Measurements from ENCODE around the gene ARID5B. TPM values are rescaled to one million over a fixed set of nuclear protein-coding genes. Genes with fewer than 3 reads are reported as not detected.
A peak's percentile ranks its signal among the peaks of the same experiment; 100 is the strongest.
"Not testable (repeated sequence)": the region's sequence is repeated elsewhere in the genome, so short reads cannot be mapped to it uniquely, and the experiment has no call there.

ARID5B gene
- total RNA-seq, 2 experiments from 2014 or later = 73.8 to 106 TPM

DNA sequence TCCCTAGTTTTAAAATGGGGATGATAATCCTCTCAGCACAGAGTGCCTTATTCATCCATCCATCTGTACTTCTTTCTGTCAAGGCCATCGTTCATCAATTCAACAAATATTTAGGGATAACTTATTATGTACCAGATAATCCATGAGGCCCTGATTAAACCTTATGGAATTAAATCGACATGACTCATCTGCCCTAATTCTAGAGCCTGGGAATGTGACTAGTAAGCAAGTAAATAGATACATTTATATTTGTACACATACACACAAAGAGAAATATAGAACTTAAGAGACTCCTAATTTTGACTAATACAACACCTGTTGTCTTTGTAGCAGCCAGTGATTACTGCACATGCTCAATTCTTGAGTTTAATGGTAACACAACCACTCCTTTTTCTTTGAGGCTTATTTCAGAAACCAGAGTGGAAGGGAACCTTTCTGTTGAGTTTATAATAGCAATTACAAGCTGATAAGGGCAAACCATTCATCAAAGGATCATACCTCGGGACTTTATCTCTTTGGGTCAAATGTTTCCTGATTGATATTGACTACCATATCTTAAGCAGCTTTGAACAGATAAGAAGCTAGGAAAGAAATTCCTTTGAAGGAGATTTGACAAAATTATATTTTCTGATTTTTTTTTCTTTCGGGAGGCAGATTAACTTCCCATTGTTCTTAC, 122.7 kb downstream of the ARID5B start:
- peak overlapping the region; percentile 91 for H3K27ac Mint-ChIP-seq
- DNase-seq (no peak), ATAC-seq (no peak)
- H3K36me3 Mint-ChIP-seq (ENCODE audit: low read depth) = peaks cover 75% of the 10 kb centered on the region
- intact Hi-C loops (cut with DNase I, micrococcal nuclease) = loop anchor here in 1 of 2 experiments (10.0 kb wide), 1 partner anchor 269 kb away; no protein-coding TSS in a partner anchor
- H3K4me3 Mint-ChIP-seq = no peak overlapping the region
- H3K27me3 Mint-ChIP-seq = no peaks in the 10 kb centered on the region
- peaks cover 92% of the 10 kb centered on the region for H3K4me1 Mint-ChIP-seq
- POLR2A ChIA-PET = interaction anchor here (0.6 to 5.7 kb wide), 6 partner anchors 23 to 210 kb away, joined by 3 to 45 read pairs (median 4); no protein-coding TSS in a partner anchor
- H3K9me3 Mint-ChIP-seq (ENCODE audit: low read depth) = peaks cover 10% of the 10 kb centered on the region
- CTCF ChIA-PET = interaction anchor here (0.5 to 12.2 kb wide), 11 partner anchors 14 to 221 kb away, joined by 3 to 113 read pairs (median 3); no protein-coding TSS in a partner anchor

DNA sequence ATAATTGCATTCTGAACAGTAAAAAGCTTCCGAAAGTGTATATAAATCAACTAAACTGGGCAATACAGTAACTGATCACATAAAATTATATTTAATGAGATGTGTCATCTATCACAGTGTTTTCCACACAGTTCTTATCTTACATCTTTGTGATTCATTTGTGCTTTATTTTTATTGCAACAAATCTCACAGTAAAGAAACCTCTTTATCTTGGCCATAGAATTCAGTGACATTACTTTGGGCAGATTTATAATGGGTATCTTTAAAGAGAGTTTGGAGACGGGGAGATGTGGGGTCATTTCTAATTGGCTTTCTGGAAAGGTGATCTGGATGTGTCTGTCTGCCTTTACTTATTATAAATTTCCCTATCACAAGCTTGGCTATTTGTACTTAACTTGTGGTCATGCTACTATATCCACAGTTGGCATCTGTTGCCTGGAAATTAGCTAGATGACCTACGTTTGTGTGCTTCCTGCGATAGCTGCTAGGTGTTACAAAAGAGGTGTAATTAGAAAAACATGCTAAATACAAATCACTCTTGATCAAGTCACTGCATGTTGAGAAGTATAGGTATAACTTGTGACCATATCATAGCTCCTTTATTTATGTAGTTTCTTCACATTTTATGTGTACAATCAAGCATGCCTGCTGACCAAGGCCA, 123.8 kb downstream of the ARID5B start:
- ChIA-PET CTCF (interaction anchor here (0.6 to 12.2 kb wide), 10 partner anchors 9 to 239 kb away, joined by 3 to 113 read pairs (median 4); no protein-coding TSS in a partner anchor), POLR2A (no interaction called here)
- Mint-ChIP-seq H3K27ac (peak overlapping the region; percentile 15), H3K9me3 (ENCODE audit: low read depth) (peaks cover 10% of the 10 kb centered on the region), H3K27me3 (no peaks in the 10 kb centered on the region), H3K36me3 (ENCODE audit: low read depth) (peaks cover 76% of the 10 kb centered on the region), H3K4me3 (no peak overlapping the region), H3K4me1 (peaks cover 92% of the 10 kb centered on the region)
- intact Hi-C loops (cut with DNase I, micrococcal nuclease) = loop anchor here in 1 of 2 experiments (10.0 kb wide), 1 partner anchor 270 kb away; no protein-coding TSS in a partner anchor
- ATAC-seq (no peak), DNase-seq (no peak)

DNA sequence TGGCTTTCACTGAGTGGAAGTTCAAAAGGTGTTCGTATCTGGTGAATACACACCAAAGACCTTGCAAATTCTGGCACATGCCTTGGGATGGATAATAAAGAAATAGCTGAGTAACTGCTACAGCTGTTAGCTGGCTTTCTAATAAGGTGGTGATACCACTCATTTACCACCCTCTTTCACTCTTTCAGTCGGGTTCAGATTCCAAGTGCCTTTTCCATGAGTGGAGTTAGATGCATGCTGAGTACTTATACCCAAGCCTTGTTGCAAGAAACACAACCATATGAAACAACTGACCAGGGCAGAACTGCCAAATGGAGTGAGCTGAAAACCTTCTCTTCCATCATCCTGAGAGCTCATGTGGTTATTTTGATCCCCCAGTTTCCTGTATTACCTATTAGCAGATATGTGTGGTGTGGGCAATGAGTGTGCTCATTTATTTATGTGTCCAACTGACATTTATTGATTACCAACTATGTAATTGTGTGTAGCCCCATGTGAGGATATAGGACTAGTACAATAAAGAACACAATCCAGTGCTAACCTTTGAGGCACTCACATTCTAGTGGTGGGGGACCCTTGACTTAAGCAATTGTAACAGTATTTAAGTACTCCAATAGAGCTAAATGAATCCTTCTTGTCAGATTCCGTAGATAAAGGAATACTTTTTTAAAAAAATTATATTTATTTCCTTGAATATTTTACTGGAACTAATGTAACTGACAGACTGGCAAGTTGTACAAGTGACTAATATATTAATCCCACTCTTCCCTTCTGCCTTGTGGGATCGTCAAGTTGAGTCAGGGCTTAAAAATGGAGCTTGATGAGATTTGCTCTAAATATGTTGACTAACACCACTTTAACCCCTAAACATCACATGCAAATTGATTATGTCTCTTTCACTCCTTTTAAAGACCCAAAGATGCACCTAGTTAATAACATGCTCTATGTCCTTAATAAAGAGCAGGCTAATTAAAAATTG, 124.7 kb downstream of the ARID5B start:
- Mint-ChIP-seq H3K4me1 (peaks cover 92% of the 10 kb centered on the region), H3K4me3 (no peak overlapping the region), H3K27me3 (no peaks in the 10 kb centered on the region), H3K27ac (peak overlapping the region; percentile 66), H3K36me3 (ENCODE audit: low read depth) (peaks cover 80% of the 10 kb centered on the region), H3K9me3 (ENCODE audit: low read depth) (peaks cover 10% of the 10 kb centered on the region)
- ATAC-seq (no peak), DNase-seq (no peak)
- ChIA-PET POLR2A (interaction anchor here (0.7 kb wide), 1 partner anchor 1713 kb away, joined by 3 read pairs; no protein-coding TSS in a partner anchor), CTCF (interaction anchor here (0.6 to 12.2 kb wide), 11 partner anchors 8 to 238 kb away, joined by 3 to 113 read pairs (median 3); no protein-coding TSS in a partner anchor)
- intact Hi-C loops (cut with DNase I, micrococcal nuclease) = loop anchor here in 1 of 2 experiments (10.0 kb wide), 1 partner anchor 271 kb away; no protein-coding TSS in a partner anchor

DNA sequence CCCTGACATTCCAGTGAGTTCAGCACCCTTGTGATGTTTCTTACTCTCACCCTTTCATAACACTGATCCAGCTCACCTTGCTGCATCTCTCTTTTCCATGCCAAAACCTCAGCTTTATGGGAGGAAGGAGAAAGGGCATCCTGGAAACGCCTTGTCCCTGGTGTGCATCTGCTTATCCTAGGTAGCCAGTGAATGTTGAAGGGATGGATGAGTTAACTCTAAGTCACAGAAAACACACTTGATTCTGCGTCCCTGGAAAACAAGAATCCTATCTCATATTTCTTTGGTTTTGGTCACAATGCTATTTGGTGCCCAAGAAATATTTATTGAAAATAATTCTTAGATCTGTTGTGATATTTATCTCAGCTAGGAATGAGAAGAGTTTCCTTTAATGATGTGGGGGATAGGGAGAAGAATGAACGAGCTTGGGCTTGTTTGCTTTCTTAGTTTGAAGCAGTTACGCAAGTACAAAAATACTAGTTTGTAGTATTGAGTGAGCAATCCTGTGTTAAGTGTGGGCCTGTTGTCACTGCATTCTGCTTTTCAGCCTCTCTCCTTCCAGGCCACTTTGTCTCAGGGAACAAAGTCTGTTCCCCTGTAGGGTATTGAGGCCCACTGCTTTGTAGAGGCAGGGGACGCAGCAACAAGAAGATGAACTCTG, 126.5 kb downstream of the ARID5B start:
- intact Hi-C loops (cut with DNase I, micrococcal nuclease) = loop anchor here (2.0 to 10.0 kb wide), 2 partner anchors 15 to 273 kb away; no protein-coding TSS in a partner anchor
- Mint-ChIP-seq H3K9me3 (ENCODE audit: low read depth) (peaks cover 4% of the 10 kb centered on the region), H3K4me3 (no peak overlapping the region), H3K36me3 (ENCODE audit: low read depth) (peaks cover 81% of the 10 kb centered on the region), H3K27me3 (no peaks in the 10 kb centered on the region), H3K27ac (peak overlapping the region; percentile 79), H3K4me1 (peaks cover 88% of the 10 kb centered on the region)
- no peak for DNase-seq
- ChIA-PET CTCF (interaction anchor here (1.1 to 12.2 kb wide), 2 partner anchors 10 to 131 kb away, joined by 3 to 113 read pairs; no protein-coding TSS in a partner anchor), POLR2A (no interaction called here)
- ATAC-seq = no peak

DNA sequence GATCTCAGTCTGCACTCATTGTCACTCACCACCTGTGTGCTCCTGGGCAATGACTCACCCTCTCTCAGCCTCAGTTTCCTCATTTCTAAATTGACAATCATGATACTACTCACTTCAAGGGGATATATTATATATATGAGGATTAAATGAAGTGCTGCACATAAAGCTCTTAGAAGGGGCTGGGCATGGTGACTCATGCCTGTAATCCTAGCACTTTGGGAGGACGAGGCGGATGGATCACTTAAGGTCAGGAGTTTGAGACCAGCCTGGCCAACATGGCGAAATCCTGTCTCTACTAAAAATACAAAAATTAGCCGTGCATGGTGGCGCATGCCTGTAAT, 127.0 kb downstream of the ARID5B start:
- H3K9me3 Mint-ChIP-seq (ENCODE audit: low read depth); POLR2A ChIA-PET; ATAC-seq; DNase-seq; H3K4me3 Mint-ChIP-seq; H3K27me3 Mint-ChIP-seq: not testable (repeated sequence)
- intact Hi-C loops (cut with DNase I, micrococcal nuclease) = loop anchor here (2.0 to 10.0 kb wide), 2 partner anchors 14 to 274 kb away; no protein-coding TSS in a partner anchor
- CTCF ChIA-PET = interaction anchor here (0.6 to 12.2 kb wide), 3 partner anchors 10 to 132 kb away, joined by 3 to 113 read pairs (median 4); no protein-coding TSS in a partner anchor
- peak overlapping the region; percentile 79 for H3K27ac Mint-ChIP-seq
- peaks cover 88% of the 10 kb centered on the region for H3K4me1 Mint-ChIP-seq
- peaks cover 80% of the 10 kb centered on the region for H3K36me3 Mint-ChIP-seq (ENCODE audit: low read depth)

DNA sequence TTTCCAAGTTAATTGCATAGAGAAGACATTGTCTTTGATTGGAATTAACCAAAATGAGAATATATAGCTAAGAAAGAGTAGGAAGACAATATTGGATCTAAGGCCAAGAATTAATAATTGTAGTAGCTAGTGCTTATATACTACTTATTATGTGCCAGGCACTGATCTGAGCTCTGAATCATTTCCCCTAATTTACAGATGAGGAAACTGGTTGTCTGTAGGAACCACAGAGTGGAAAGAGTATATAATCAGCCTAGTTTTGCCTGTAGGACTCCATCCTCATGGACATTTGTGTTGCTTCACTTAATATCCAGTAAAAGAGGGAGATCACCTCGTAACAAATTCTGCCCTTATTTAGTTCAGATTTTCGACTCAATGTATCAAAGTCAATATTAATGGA, 127.9 kb downstream of the ARID5B start:
- intact Hi-C loops (cut with DNase I, micrococcal nuclease) = loop anchor here (2.0 to 10.0 kb wide), 2 partner anchors 13 to 275 kb away; no protein-coding TSS in a partner anchor
- no peak overlapping the region for H3K4me3 Mint-ChIP-seq
- H3K27me3 Mint-ChIP-seq = no peaks in the 10 kb centered on the region
- peaks cover 78% of the 10 kb centered on the region for H3K36me3 Mint-ChIP-seq (ENCODE audit: low read depth)
- no peak for DNase-seq
- ChIA-PET CTCF (interaction anchor here (0.6 to 12.2 kb wide), 5 partner anchors 9 to 216 kb away, joined by 3 to 113 read pairs (median 3); no protein-coding TSS in a partner anchor), POLR2A (interaction anchor here (1.5 kb wide), 1 partner anchor 17 kb away, joined by 6 read pairs; no protein-coding TSS in a partner anchor)
- ATAC-seq = peak; percentile 62
- H3K4me1 Mint-ChIP-seq = peaks cover 84% of the 10 kb centered on the region
- no peaks in the 10 kb centered on the region for H3K9me3 Mint-ChIP-seq (ENCODE audit: low read depth)
- peak overlapping the region; percentile 79 for H3K27ac Mint-ChIP-seq

DNA sequence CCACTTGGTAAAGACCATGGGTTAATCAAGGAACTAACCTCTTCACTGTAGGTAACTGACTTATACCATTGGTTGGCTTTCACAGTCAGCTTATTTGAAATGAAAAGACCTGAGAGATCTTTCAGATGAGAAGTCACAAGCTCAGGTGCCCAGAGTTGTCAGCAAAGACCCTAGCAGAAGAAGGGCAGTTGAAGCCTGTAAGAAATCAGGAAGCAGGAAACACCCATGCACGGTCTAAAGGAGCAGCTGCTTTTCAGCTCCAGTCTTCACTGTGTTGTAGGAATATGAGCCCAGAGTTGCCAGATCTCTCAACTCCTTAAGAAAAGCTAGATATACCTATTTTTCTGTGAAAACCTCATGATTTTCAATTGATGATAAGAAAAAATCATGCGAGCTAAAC, 130.0 kb downstream of the ARID5B start:
- POLR2A ChIA-PET = interaction anchor here (0.6 to 1.2 kb wide), 2 partner anchors 8 to 17 kb away, joined by 5 to 6 read pairs; no protein-coding TSS in a partner anchor
- Mint-ChIP-seq H3K4me3 (no peak overlapping the region), H3K27me3 (no peaks in the 10 kb centered on the region), H3K36me3 (ENCODE audit: low read depth) (peaks cover 77% of the 10 kb centered on the region), H3K27ac (peak overlapping the region; percentile 77), H3K4me1 (peaks cover 88% of the 10 kb centered on the region), H3K9me3 (ENCODE audit: low read depth) (no peaks in the 10 kb centered on the region)
- CTCF ChIA-PET = interaction anchor here (0.6 to 1.2 kb wide), 5 partner anchors 9 to 209 kb away, joined by 3 to 4 read pairs (median 3); no protein-coding TSS in a partner anchor
- no peak for ATAC-seq
- intact Hi-C loops (cut with DNase I, micrococcal nuclease) = no loop called here
- DNase-seq = no peak

DNA sequence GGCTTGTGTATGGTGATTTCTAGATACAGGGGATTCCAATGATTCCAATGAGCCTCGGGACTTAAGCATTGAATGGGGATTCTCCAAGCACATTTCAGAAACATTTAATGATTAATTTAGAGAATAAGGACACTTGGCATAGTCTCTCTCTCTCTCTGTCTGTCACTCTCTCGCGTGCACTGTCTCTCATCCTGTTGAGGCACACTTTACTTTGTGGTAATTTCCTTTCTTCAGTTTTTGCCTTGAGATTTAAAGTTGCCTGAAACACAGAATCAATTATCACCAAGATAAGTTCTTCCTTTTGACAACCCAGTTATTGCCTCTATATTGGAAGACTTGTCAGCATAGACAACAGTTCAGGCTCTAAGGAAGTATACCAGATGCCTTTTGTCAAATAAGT, 131.6 kb downstream of the ARID5B start:
- ATAC-seq (no peak), DNase-seq (no peak)
- Mint-ChIP-seq H3K4me3 (no peak overlapping the region), H3K9me3 (ENCODE audit: low read depth) (no peaks in the 10 kb centered on the region), H3K4me1 (peaks cover 90% of the 10 kb centered on the region), H3K27ac (peak overlapping the region; percentile 86), H3K36me3 (ENCODE audit: low read depth) (peaks cover 65% of the 10 kb centered on the region), H3K27me3 (no peaks in the 10 kb centered on the region)
- ChIA-PET CTCF (no interaction called here), POLR2A (no interaction called here)
- intact Hi-C loops (cut with DNase I, micrococcal nuclease) = no loop called here

DNA sequence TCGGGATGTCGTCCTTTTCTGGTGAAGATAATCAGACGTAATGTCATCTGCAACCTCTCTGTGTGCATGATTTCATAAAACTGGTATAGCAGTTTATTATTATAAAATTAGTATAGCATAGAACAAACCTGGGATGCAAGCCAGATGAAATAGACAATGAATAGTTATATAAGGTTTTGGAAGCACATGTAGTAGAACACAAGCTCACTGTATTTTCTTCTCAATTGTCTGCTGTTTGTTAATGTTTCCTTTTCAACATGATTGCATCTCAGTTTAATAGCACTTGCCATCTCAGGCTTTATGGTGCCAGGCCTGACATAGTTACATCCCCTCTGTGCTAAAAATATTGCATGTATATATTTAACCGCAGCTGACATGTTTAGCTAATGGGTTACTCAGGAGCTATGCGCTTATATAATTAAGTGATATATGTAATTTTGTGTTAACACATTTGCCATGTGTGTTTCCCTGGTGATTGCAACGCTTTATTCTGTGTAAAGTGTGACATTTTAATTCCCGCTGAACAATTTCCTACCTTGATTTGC, 132.7 kb downstream of the ARID5B start:
- H3K4me1 Mint-ChIP-seq = peaks cover 88% of the 10 kb centered on the region
- H3K9me3 Mint-ChIP-seq (ENCODE audit: low read depth) = no peaks in the 10 kb centered on the region
- no peaks in the 10 kb centered on the region for H3K27me3 Mint-ChIP-seq
- H3K36me3 Mint-ChIP-seq (ENCODE audit: low read depth) = peaks cover 59% of the 10 kb centered on the region
- ATAC-seq = no peak
- POLR2A ChIA-PET = no interaction called here
- CTCF ChIA-PET = interaction anchor here (0.6 to 0.8 kb wide), 3 partner anchors 8 to 106 kb away, joined by 3 read pairs; no protein-coding TSS in a partner anchor
- no peak for DNase-seq
- peak overlapping the region; percentile 56 for H3K27ac Mint-ChIP-seq
- intact Hi-C loops (cut with DNase I, micrococcal nuclease) = no loop called here
- H3K4me3 Mint-ChIP-seq = no peak overlapping the region

Data from activated CD4-positive, alpha-beta T cell treated with anti-CD3 and anti-CD28 coated beads for 36 hours (primary cell).